Measurements from ENCODE around the gene RIPPLY3.
"Not testable (repeated sequence)": the region's sequence is repeated elsewhere in the genome, so short reads cannot be mapped to it uniquely, and the experiment has no call there.

RIPPLY3 gene

DNA sequence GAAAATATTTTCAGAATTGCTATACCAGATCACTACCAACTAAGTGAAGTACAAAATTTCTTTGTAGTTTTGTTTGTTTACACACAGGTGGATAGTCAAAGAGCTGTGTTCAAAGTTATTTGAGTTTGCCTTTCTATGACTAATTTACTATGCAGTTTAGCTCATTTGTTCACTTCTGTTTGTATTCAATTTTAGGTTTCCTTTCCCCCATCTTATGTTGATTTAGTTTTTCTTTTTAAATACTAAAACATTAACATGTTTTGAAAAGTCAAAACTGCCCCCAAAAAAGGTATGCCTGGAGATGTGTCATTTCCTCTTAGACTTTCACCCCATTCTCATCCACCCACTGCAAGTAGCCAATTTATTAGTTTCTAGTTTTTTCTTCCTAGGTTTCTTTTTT, 18.7 kb upstream of the RIPPLY3 start:
- no peaks in the 10 kb centered on the region for H3K4me1 ChIP-seq (ENCODE audit: control insufficient read depth in 1 of 2, insufficient read depth in 2 of 2, low read length in 2 of 2)
- no peaks in the 10 kb centered on the region for H3K27me3 ChIP-seq (ENCODE audit: low read depth, low read length)
- H3K36me3 ChIP-seq (ENCODE audit: control insufficient read depth in 1 of 2, insufficient read depth in 2 of 2, low read length in 2 of 2): peaks cover 0 to 3% of the 10 kb centered on the region in 2 donors
- no peak overlapping the region for H3K27ac ChIP-seq (ENCODE audit: low read length)
- H3K9me3 ChIP-seq (ENCODE audit: control insufficient read depth in 1 of 2, low read length in 2 of 2): no peaks in the 10 kb centered on the region
- H3K4me3 ChIP-seq (ENCODE audit: low read depth in 1 of 2, low read length in 2 of 2): no peak overlapping the region

DNA sequence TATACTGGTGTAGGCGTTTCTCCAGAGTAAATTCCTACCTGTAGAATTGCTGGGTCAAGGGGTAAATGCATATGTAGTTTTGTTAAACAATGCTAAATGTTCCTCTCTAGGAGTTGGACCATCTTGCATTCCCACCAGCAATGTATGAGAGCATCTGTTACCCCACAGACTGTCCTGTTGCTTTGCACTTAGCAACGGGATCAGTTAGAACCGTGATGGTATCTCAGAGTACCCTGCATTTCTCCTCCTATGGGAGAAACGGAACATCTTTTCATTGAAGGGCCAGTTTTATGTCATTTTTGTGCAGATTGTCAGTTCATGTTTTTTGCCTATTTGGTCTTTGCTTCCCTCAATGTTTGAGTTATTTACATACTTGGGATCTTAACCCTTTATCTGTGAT, 18.0 kb upstream of the RIPPLY3 start:
- Histone ChIP-seq H3K27ac (ENCODE audit: low read length) (no peak overlapping the region), H3K27me3 (ENCODE audit: low read depth, low read length) (no peaks in the 10 kb centered on the region), H3K4me3 (ENCODE audit: low read depth in 1 of 2, low read length in 2 of 2) (no peak overlapping the region), H3K36me3 (ENCODE audit: control insufficient read depth in 1 of 2, insufficient read depth in 2 of 2, low read length in 2 of 2) (peaks cover 0 to 3% of the 10 kb centered on the region in 2 donors), H3K4me1 (ENCODE audit: control insufficient read depth in 1 of 2, insufficient read depth in 2 of 2, low read length in 2 of 2) (no peaks in the 10 kb centered on the region), H3K9me3 (ENCODE audit: control insufficient read depth in 1 of 2, low read length in 2 of 2) (no peaks in the 10 kb centered on the region)

DNA sequence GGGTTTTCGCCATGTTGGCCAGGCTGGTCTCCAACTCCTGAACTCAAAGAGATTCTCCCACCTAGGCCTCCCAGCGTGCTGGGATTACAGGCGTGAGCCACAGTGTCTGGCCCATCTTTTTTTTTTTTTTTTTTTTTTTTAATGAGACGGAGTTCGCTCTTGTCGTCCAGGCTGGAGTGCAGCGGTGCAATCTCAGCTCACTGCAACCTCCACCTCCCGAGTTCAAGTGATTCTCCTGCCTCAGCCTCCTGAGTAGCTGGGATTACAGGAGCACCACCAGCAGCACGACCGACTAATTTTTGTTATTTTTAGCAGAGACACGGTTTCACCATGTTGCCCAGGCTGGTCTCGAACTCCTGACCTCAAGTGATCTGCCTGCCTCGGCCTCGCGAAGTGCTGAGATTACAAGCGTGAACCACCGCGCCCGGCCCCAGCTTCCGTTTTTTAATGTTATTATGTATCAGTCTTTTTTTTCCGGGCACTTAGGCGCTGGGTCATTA, 17.3 kb upstream of the RIPPLY3 start:
- not testable (repeated sequence) for H3K27ac ChIP-seq (ENCODE audit: low read length); H3K4me1 ChIP-seq (ENCODE audit: control insufficient read depth in 1 of 2, insufficient read depth in 2 of 2, low read length in 2 of 2); H3K36me3 ChIP-seq (ENCODE audit: control insufficient read depth in 1 of 2, insufficient read depth in 2 of 2, low read length in 2 of 2); H3K27me3 ChIP-seq (ENCODE audit: low read depth, low read length); H3K9me3 ChIP-seq (ENCODE audit: control insufficient read depth in 1 of 2, low read length in 2 of 2)
- peak overlapping the region in 1 of 2 donors; percentile 64 for H3K4me3 ChIP-seq (ENCODE audit: low read depth in 1 of 2, low read length in 2 of 2)

DNA sequence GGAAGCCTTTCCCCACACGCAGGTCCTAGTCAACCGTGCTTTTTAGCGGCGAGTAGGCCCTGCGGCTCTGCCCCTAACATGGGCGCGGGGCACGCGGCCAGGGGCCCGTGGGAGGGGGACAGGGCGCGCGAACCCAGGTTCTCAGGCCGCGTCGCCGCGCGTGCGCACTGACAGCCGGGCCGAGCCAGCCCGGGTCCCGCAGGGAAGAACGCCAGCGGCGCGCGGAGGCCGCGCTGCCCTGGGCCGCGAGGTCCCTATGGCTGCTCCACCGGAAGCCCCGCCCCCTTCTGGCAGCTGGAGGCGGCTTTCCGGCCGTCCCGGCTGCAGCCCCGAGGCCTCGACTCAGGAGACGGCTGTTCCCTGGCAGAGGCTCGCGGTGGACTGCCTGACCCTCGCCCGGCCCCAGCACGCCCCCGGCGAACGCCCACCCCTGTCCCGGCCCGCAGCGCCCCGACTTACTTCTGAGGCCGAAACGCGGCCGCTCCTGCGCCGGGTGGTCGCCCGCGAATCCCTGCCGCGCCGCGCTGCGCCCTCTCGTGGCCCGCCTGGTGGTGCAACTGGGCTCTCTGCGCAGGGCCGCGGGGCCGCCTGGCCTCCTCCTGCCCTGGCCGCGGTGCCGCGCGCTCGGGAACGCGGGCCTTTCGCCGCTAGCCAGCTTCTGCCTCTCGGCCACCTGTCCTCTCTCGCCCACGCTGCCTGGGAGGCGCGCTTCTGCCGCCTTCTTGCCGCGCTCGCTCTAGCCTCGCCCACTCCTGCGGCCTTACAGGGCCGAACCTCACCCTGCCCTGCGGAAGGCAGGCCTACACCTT, 16.6 kb upstream of the RIPPLY3 start:
- H3K9me3 ChIP-seq (ENCODE audit: control insufficient read depth in 1 of 2, low read length in 2 of 2): no peaks in the 10 kb centered on the region
- no peak overlapping the region for H3K27ac ChIP-seq (ENCODE audit: low read length)
- no peaks in the 10 kb centered on the region for H3K4me1 ChIP-seq (ENCODE audit: control insufficient read depth in 1 of 2, insufficient read depth in 2 of 2, low read length in 2 of 2)
- H3K4me3 ChIP-seq (ENCODE audit: low read depth in 1 of 2, low read length in 2 of 2): peak overlapping the region; percentile 16 to 64
- H3K27me3 ChIP-seq (ENCODE audit: low read depth, low read length): no peaks in the 10 kb centered on the region
- peaks cover 0 to 3% of the 10 kb centered on the region in 2 donors for H3K36me3 ChIP-seq (ENCODE audit: control insufficient read depth in 1 of 2, insufficient read depth in 2 of 2, low read length in 2 of 2)

DNA sequence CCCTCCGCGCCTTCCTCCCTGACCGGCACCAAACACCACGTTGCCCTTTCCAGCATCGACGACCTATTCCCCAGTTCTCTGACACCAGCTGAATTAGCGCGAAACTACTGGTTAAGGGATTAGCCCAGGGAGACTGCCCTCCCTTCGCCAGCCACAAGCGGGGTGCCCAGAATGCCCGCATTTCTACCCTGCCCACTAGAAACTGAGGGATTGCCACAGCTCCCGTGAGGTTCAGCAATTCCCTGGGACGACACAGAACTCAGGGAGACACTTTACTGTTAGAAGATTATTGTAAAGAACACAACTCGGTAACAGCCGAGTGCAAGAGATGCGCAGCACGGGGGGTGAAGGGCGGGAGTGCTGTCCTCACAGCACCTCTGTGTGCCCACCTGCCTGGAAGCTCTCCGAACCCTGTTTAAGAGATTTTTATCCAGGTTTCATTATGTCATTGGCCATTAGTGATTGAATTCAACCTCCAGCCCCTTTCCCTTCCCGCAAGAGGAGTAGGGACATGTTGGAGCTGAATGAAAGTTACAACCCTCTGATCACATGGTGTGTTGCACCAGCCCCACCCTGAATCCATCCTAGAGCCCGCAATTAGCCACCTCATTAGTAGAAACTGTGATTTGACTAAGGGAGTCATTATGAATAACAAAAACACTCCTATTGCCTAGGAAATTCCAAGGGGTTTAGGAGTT, 15.8 kb upstream of the RIPPLY3 start:
- Histone ChIP-seq H3K4me3 (ENCODE audit: low read depth in 1 of 2, low read length in 2 of 2) (peak overlapping the region; percentile 16 to 64), H3K27ac (ENCODE audit: low read length) (no peak overlapping the region), H3K4me1 (ENCODE audit: control insufficient read depth in 1 of 2, insufficient read depth in 2 of 2, low read length in 2 of 2) (no peaks in the 10 kb centered on the region), H3K9me3 (ENCODE audit: control insufficient read depth in 1 of 2, low read length in 2 of 2) (no peaks in the 10 kb centered on the region), H3K36me3 (ENCODE audit: control insufficient read depth in 1 of 2, insufficient read depth in 2 of 2, low read length in 2 of 2) (peaks cover 0 to 3% of the 10 kb centered on the region in 2 donors), H3K27me3 (ENCODE audit: low read depth, low read length) (no peaks in the 10 kb centered on the region)

DNA sequence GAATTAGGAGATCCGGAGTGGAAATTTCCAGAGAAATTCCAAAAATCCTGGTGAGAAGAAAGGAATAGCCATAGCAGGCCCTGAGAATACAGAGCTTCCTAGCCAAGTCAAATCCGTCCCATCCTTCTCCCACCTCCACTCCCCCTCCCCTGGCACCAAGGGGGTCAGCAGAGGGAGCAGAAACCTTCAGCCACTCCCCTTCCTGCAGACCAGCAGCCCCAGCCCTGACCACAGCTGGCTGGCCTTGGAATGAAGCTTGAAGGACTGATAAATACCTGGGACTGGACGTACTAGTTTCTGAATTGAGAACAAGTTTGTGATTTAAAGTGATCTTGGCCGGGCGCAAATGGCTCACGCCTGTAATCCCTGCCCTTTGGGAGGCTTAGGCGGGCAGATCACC, 13.8 kb upstream of the RIPPLY3 start:
- Histone ChIP-seq H3K9me3 (ENCODE audit: control insufficient read depth in 1 of 2, low read length in 2 of 2) (no peaks in the 10 kb centered on the region), H3K4me3 (ENCODE audit: low read depth in 1 of 2, low read length in 2 of 2) (no peak overlapping the region), H3K27ac (ENCODE audit: low read length) (no peak overlapping the region), H3K27me3 (ENCODE audit: low read depth, low read length) (no peaks in the 10 kb centered on the region), H3K36me3 (ENCODE audit: control insufficient read depth in 1 of 2, insufficient read depth in 2 of 2, low read length in 2 of 2) (no peaks in the 10 kb centered on the region), H3K4me1 (ENCODE audit: control insufficient read depth in 1 of 2, insufficient read depth in 2 of 2, low read length in 2 of 2) (no peaks in the 10 kb centered on the region)

DNA sequence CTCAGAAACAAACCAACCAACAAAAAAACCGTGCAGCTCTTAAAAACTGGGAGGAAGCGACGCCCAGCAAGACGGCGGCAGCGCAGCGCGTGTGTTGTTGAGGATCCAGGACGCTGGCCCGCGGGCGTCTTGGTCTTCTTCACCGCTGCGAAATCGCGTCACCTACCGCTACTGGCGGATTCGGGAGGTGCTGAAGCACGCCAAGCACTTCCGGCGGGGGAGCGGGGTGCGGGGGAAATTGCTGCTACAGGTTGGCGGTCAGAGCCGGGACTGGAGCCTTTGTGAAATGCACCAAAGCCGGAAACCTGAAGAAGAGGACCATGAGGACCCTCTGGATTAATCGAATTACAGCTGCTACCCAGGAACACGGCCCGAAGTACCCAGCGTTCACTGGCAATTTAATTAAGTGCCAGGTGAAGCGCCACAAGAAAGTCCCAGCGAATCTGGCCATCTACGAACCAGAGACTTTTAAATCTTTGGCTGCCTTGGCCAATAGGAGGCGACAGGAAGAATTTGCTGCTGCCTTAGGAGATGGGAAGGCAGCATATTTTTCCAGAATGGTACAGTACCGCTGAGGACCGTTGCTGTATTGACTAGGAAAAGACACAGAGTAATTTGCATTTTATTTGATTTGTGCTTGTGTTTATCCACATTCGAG, 11.9 kb upstream of the RIPPLY3 start:
- Histone ChIP-seq H3K4me1 (ENCODE audit: control insufficient read depth in 1 of 2, insufficient read depth in 2 of 2, low read length in 2 of 2) (no peaks in the 10 kb centered on the region), H3K27ac (ENCODE audit: low read length) (no peak overlapping the region), H3K36me3 (ENCODE audit: control insufficient read depth in 1 of 2, insufficient read depth in 2 of 2, low read length in 2 of 2) (no peaks in the 10 kb centered on the region), H3K4me3 (ENCODE audit: low read depth in 1 of 2, low read length in 2 of 2) (no peak overlapping the region), H3K9me3 (ENCODE audit: control insufficient read depth in 1 of 2, low read length in 2 of 2) (no peaks in the 10 kb centered on the region), H3K27me3 (ENCODE audit: low read depth, low read length) (no peaks in the 10 kb centered on the region)

DNA sequence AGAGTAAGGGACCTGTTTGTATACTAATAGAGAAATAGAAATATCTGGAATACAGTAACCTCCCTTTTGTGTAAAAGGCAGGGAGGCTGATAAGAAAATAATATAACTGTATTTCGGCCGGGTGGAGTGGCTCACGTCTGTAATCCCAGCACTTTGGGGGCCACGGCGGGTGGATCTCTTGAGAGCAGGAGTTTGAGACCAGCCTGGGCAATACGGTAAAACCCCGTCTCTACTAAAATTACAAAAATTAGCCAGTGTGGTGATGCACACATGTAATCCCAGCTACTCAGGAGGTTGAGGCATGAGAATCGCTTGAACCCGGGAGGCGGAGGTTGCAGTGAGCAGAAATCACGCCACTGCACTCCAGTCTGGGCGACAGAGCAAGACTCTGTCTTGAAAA, 11.2 kb upstream of the RIPPLY3 start:
- not testable (repeated sequence) for H3K4me3 ChIP-seq (ENCODE audit: low read depth in 1 of 2, low read length in 2 of 2); H3K4me1 ChIP-seq (ENCODE audit: control insufficient read depth in 1 of 2, insufficient read depth in 2 of 2, low read length in 2 of 2); H3K9me3 ChIP-seq (ENCODE audit: control insufficient read depth in 1 of 2, low read length in 2 of 2); H3K27ac ChIP-seq (ENCODE audit: low read length); H3K36me3 ChIP-seq (ENCODE audit: control insufficient read depth in 1 of 2, insufficient read depth in 2 of 2, low read length in 2 of 2); H3K27me3 ChIP-seq (ENCODE audit: low read depth, low read length)

DNA sequence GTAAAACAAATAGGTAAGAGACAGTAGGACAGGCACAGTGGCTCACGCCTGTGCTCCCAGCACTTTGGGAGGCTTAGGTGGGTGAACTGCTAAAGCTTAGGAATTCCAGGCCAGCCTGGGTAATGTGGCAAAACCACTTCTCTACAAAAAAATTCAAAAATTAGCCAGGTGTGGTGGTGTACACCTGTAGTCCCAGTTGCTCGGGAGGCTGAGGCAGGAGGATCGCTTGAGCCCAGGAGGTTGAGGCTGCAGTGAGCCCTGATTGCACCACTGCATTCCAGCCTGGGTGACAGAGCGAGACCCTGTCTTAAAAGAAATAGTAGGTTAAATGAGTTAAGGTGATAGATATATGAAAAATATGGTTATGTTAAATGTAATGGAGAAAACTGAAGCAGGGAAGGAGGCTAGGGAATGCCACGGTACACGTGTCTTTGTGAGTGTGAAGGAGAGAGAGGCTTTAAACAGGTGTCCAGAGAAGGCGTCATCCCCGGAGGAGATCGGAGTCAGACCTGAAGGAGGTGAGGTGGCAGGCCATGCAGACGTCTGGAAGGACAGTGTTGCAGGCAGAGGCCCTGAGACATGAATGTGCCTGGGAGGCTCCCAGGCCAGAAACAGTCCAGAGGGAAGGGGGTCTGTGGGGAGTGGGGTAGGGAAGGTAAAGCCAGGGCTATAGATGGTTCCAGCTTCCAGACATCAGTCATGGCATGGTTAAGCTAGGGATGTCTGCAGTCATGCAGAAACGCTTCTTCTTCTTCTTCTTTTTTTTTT, 7.2 kb upstream of the RIPPLY3 start:
- Histone ChIP-seq H3K9me3 (ENCODE audit: control insufficient read depth in 1 of 2, low read length in 2 of 2) (no peaks in the 10 kb centered on the region), H3K36me3 (ENCODE audit: control insufficient read depth in 1 of 2, insufficient read depth in 2 of 2, low read length in 2 of 2) (no peaks in the 10 kb centered on the region), H3K4me3 (ENCODE audit: low read depth in 1 of 2, low read length in 2 of 2) (no peak overlapping the region), H3K27me3 (ENCODE audit: low read depth, low read length) (no peaks in the 10 kb centered on the region), H3K4me1 (ENCODE audit: control insufficient read depth in 1 of 2, insufficient read depth in 2 of 2, low read length in 2 of 2) (no peaks in the 10 kb centered on the region), H3K27ac (ENCODE audit: low read length) (no peak overlapping the region)

DNA sequence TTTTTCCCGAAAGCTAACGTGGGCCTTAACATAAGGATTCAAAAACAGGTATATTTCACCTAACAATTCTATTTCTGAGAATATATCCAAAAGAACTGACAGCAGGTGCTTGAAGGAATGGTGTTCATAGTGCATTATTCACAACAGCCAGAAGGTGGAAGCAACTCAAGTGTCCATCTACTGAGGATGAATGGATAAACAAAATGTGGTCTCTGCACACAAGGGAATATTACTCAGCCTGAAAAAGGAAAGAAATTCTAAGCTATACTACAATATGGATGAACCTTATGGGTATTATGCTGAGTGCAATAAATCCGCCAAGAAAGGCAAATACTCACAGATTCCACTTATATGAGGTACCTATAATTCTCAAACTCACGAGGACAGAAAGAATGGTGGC, 6.1 kb upstream of the RIPPLY3 start:
- Histone ChIP-seq H3K4me1 (ENCODE audit: control insufficient read depth in 1 of 2, insufficient read depth in 2 of 2, low read length in 2 of 2) (no peaks in the 10 kb centered on the region), H3K36me3 (ENCODE audit: control insufficient read depth in 1 of 2, insufficient read depth in 2 of 2, low read length in 2 of 2) (no peaks in the 10 kb centered on the region), H3K27me3 (ENCODE audit: low read depth, low read length) (no peaks in the 10 kb centered on the region), H3K4me3 (ENCODE audit: low read depth in 1 of 2, low read length in 2 of 2) (no peak overlapping the region), H3K27ac (ENCODE audit: low read length) (no peak overlapping the region), H3K9me3 (ENCODE audit: control insufficient read depth in 1 of 2, low read length in 2 of 2) (no peaks in the 10 kb centered on the region)

DNA sequence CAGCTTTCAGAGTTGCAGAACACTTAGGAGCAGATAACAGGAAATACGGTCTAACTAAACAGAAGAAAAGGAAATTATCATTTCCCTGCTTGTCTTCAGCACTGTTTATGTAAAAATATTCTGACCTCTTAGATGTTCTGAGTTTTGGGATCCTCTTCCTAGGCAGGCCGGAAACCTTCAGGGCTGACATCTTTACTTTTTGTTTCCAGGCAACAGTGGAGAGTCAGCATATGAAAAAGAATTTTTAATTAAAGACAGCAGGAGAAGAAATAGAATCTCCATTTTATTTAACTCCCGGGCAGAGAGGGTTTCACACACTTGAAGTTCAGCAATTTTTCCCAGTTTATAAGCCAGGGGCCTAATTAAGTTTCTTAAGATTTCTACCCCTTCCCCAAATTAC, 5.1 kb upstream of the RIPPLY3 start:
- no peaks in the 10 kb centered on the region for H3K36me3 ChIP-seq (ENCODE audit: control insufficient read depth in 1 of 2, insufficient read depth in 2 of 2, low read length in 2 of 2)
- H3K27ac ChIP-seq (ENCODE audit: low read length): peak overlapping the region; percentile 21
- no peak overlapping the region for H3K4me3 ChIP-seq (ENCODE audit: low read depth in 1 of 2, low read length in 2 of 2)
- H3K27me3 ChIP-seq (ENCODE audit: low read depth, low read length): peaks cover 5% of the 10 kb centered on the region
- peaks cover 0 to 4% of the 10 kb centered on the region in 2 donors for H3K4me1 ChIP-seq (ENCODE audit: control insufficient read depth in 1 of 2, insufficient read depth in 2 of 2, low read length in 2 of 2)
- no peaks in the 10 kb centered on the region for H3K9me3 ChIP-seq (ENCODE audit: control insufficient read depth in 1 of 2, low read length in 2 of 2)
